HCT116 (cell line): ENCODE results near the gene RNGTT. TPM values are rescaled to one million over a fixed set of nuclear protein-coding genes. Genes with fewer than 3 reads are reported as not detected.

Experiments
- ATAC-seq: fragments of 200-7000 bp; cut with Tn5 transposase; 2 replicates; pipeline ENCODE4 v1.9.1; 2020; ENCODE audit warnings: mild to moderate bottlenecking, moderate library complexity
- BruUV-seq: library from RNA; stranded (reverse); fragments of 400-500 nt; replicated peaks from 2 replicates; lab custom pipeline; 2021; lab: Mats Ljungman, UMichigan
- CTCF ChIA-PET: fragments of 300-600 bp; sonication (Branson Sonifier 250); formaldehyde crosslinking; loops from one replicate; lab custom pipeline; 2021; ENCODE audit warnings: antibody characterized with exemption; lab: Charles Lee
- POLR2A ChIA-PET: fragments of 300-600, 350-600 bp; sonication (Branson Sonifier 250); formaldehyde crosslinking; loops from one replicate; lab custom pipeline; 2021; ENCODE audit warnings: antibody characterized with exemption; lab: Charles Lee
- RAD21 ChIA-PET, 2 experiments: fragments of 300-600 bp; sonication (Branson Sonifier 250); formaldehyde crosslinking; loops; one replicate each; lab custom pipeline; 2023; ENCODE audit warnings: low total read pairs in 2 of 2; ENCODE audit not compliant: uncharacterized antibody in 2 of 2, unreplicated experiment in 2 of 2, low non-redundant PET in 1 of 2; lab: Charles Lee
- DNase-seq: peaks from one replicate; pipeline ENCODE4 v3.0.0-alpha.2; 2010; ENCODE audit warnings: low read depth, low spot score
- H2AFZ ChIP-seq: fragments of 200-600 bp; shearing (Covaris generic), sonication (generic); 2 replicates; pipeline ENCODE4 v1.6.1; 2017; ENCODE audit warnings: low read depth, mixed run types, mixed read lengths, antibody characterized with exemption, low read length; ENCODE audit not compliant: poor library complexity, severe bottlenecking
- H3K27ac ChIP-seq: 2 replicates; pipeline ENCODE4 v1.5.1; 2012; ENCODE audit warnings: low read depth, low read length
- H3K27me3 ChIP-seq: fragments of 200-600 bp; sonication (generic); 2 replicates; pipeline ENCODE4 v1.6.1; 2016; ENCODE audit warnings: mixed run types, low read length, mixed read lengths; ENCODE audit not compliant: insufficient read depth
- H3K36me3 ChIP-seq, 2 experiments: fragments of 200-500 bp in 1 of 2; fragments of 200-600 bp in 1 of 2; sonication (Bioruptor generic) in 1 of 2; sonication (generic) in 1 of 2; 2 replicates each; pipeline versions ENCODE4 v1.5.1 to v1.6.1; 2014 to 2016; ENCODE audit warnings: low read length in 2 of 2, inconsistent platforms in 1 of 2, mixed read lengths in 1 of 2, mixed run types in 1 of 2; ENCODE audit not compliant: insufficient read depth in 2 of 2, control insufficient read depth in 1 of 2
- H3K4me1 ChIP-seq, 2 experiments: fragments of 200-600 bp in 1 of 2; sonication (generic) in 1 of 2; 2 replicates each; pipeline versions ENCODE4 v1.5.1 to v1.6.1; 2012 to 2017; ENCODE audit warnings: low read length in 2 of 2, inconsistent platforms in 1 of 2, mild to moderate bottlenecking in 1 of 2, mixed read lengths in 1 of 2, mixed run types in 1 of 2, moderate library complexity in 1 of 2; ENCODE audit not compliant: insufficient read depth in 2 of 2, control insufficient read depth in 1 of 2
- H3K4me2 ChIP-seq: fragments of 200-600 bp; sonication (generic); 2 replicates; pipeline ENCODE4 v1.6.1; 2017; ENCODE audit warnings: mixed run types, low read length, mixed read lengths
- H3K4me3 ChIP-seq, 2 experiments: fragments of 200-600 bp in 1 of 2; sonication (generic) in 1 of 2; replicated peaks in 1 of 2; 2 replicates each; pipeline ENCODE4 v1.5.1; 2011 to 2016; ENCODE audit warnings: low read length in 2 of 2, control low read depth in 1 of 2, low read depth in 1 of 2, mild to moderate bottlenecking in 1 of 2, mixed read lengths in 1 of 2, mixed run types in 1 of 2
- H3K79me2 ChIP-seq: fragments of 200-600 bp; sonication (generic); 2 replicates; pipeline ENCODE4 v1.6.1; 2017; ENCODE audit warnings: mild to moderate bottlenecking, mixed run types, low read length, moderate library complexity, mixed read lengths; ENCODE audit not compliant: insufficient read depth
- H3K9ac ChIP-seq: fragments of 200-600 bp; sonication (generic); 2 replicates; pipeline ENCODE4 v1.6.1; 2016; ENCODE audit warnings: low read length, mixed read lengths
- H3K9me2 ChIP-seq: fragments of 200-600 bp; sonication (generic), shearing (Covaris generic); 2 replicates; pipeline ENCODE4 v1.6.1; 2017; ENCODE audit warnings: mixed run types, mild to moderate bottlenecking, moderate library complexity; ENCODE audit not compliant: insufficient read depth
- H3K9me3 ChIP-seq, 2 experiments: fragments of 200-500 bp in 1 of 2; fragments of 200-600 bp in 1 of 2; sonication (Bioruptor generic) in 1 of 2; sonication (generic) in 1 of 2; 2 replicates each; pipeline ENCODE4 v1.6.1; 2014 to 2017; ENCODE audit warnings: low read length in 2 of 2, mixed read lengths in 2 of 2, inconsistent platforms in 1 of 2, low read depth in 1 of 2, mild to moderate bottlenecking in 1 of 2, mixed run types in 1 of 2, moderate library complexity in 1 of 2; ENCODE audit not compliant: control insufficient read depth in 1 of 2, insufficient read depth in 1 of 2
- H4K20me1 ChIP-seq: fragments of 200-600 bp; sonication (generic), shearing (Covaris generic); 2 replicates; pipeline ENCODE4 v1.6.1; 2017; ENCODE audit warnings: mixed run types, mild to moderate bottlenecking, moderate library complexity; ENCODE audit not compliant: insufficient read depth
- CBX3 ChIP-seq: IDR thresholded peaks from 2 replicates; pipeline ENCODE4 v1.6.1; 2012; ENCODE audit warnings: low read depth
- CEBPB ChIP-seq: IDR thresholded peaks from 2 replicates; pipeline ENCODE4 v1.6.1; 2012; ENCODE audit warnings: low read depth
- ELF1 ChIP-seq: IDR thresholded peaks from 2 replicates; pipeline ENCODE4 v1.6.1; 2012; ENCODE audit warnings: low read depth, borderline replicate concordance
- JUND ChIP-seq: IDR thresholded peaks from 2 replicates; pipeline ENCODE4 v1.6.1; 2012
- MAX ChIP-seq: IDR thresholded peaks from 2 replicates; pipeline ENCODE4 v1.6.1; 2012
- POLR2AphosphoS5 ChIP-seq: IDR thresholded peaks from 2 replicates; pipeline ENCODE4 v1.6.1; 2011; ENCODE audit warnings: mild to moderate bottlenecking, low read depth, low read length, moderate library complexity
- SIN3A ChIP-seq: IDR thresholded peaks from 2 replicates; pipeline ENCODE4 v1.6.1; 2012; ENCODE audit warnings: low read depth
- SRF ChIP-seq: IDR thresholded peaks from 2 replicates; pipeline ENCODE4 v1.6.1; 2012; ENCODE audit warnings: low read depth
- ZNF274 ChIP-seq: fragments of 200-500 bp; sonication (Bioruptor generic); IDR thresholded peaks from 2 replicates; pipeline ENCODE4 v1.6.1; 2014; ENCODE audit warnings: mild to moderate bottlenecking, low read depth, low read length, inconsistent platforms
- intact Hi-C: fragments of 100-400 bp; cut with micrococcal nuclease; formaldehyde crosslinking; loops from 2 replicates; pipeline ENCODE4 v1.10.0; 2022
- total RNA-seq: library from RNA; stranded (reverse); gene quantifications from one replicate; pipeline ENCODE4 v1.2.1, GENCODE V29; 2021; ENCODE audit not compliant: unreplicated experiment

The RNGTT gene
- total RNA-seq, 1 experiment from 2014 or later: 23.0 TPM

GRCh38 chr6:88760091-88760490, 203.3 kb downstream of the RNGTT start:
- no TSS peak for BruUV-seq
- CTCF ChIA-PET: interaction anchor here (1.2 kb wide), 1 partner anchor 21 kb away, joined by 3 read pairs; no protein-coding TSS in a partner anchor

GRCh38 chr6:88750936-88751335, 212.5 kb downstream of the RNGTT start:
- DNase-seq (no peak), ATAC-seq (no peak)
- TF ChIP-seq MAX: no peak
- TF ChIP-seq SRF: no peak
- no peak for TF ChIP-seq SIN3A
- TF ChIP-seq ZNF274: no peak
- no peak for TF ChIP-seq CBX3
- TF ChIP-seq POLR2AphosphoS5: no peak
- TF ChIP-seq ELF1: no peak
- TF ChIP-seq JUND: no peak
- Histone ChIP-seq H3K36me3 (no peaks in the 10 kb centered on the region), H4K20me1 (no peaks in the 10 kb centered on the region), H3K9me3 (no peaks in the 10 kb centered on the region), H3K9ac (no peak overlapping the region), H2AFZ (no peak overlapping the region), H3K79me2 (no peaks in the 10 kb centered on the region), H3K4me1 (no peaks in the 10 kb centered on the region), H3K9me2 (no peaks in the 10 kb centered on the region), H3K4me3 (no peak overlapping the region), H3K27me3 (no peaks in the 10 kb centered on the region), H3K4me2 (no peak overlapping the region), H3K27ac (no peak overlapping the region)
- CTCF ChIA-PET: no interaction called here
- POLR2A ChIA-PET: no interaction called here
- no TSS peak for BruUV-seq
- intact Hi-C loops: no loop called here
- RAD21 ChIA-PET: no interaction called here

More at GRCh38 chr6:88760091-88760490, 203.3 kb downstream of the RNGTT start:
- Histone ChIP-seq H3K36me3 (no peaks in the 10 kb centered on the region), H3K27ac (no peak overlapping the region), H3K9me2 (no peaks in the 10 kb centered on the region), H2AFZ (no peak overlapping the region), H3K79me2 (no peaks in the 10 kb centered on the region), H3K9me3 (no peaks in the 10 kb centered on the region), H3K4me1 (no peaks in the 10 kb centered on the region), H4K20me1 (no peaks in the 10 kb centered on the region), H3K27me3 (no peaks in the 10 kb centered on the region), H3K4me3 (no peak overlapping the region), H3K9ac (no peak overlapping the region), H3K4me2 (no peak overlapping the region)
- no peak for DNase-seq
- ATAC-seq: no peak
- no peak for TF ChIP-seq CEBPB
- RAD21 ChIA-PET: no interaction called here
- POLR2A ChIA-PET: no interaction called here
- intact Hi-C loops: no loop called here
